ENCODE data around the gene PAFAH2. TPM values are rescaled to one million over a fixed set of nuclear protein-coding genes. Genes with fewer than 3 reads are reported as not detected.

PAFAH2 gene
- total and polyA plus RNA-seq, 11 donors, result 5.8 to 18.6 (median 9.2) TPM

DNA sequence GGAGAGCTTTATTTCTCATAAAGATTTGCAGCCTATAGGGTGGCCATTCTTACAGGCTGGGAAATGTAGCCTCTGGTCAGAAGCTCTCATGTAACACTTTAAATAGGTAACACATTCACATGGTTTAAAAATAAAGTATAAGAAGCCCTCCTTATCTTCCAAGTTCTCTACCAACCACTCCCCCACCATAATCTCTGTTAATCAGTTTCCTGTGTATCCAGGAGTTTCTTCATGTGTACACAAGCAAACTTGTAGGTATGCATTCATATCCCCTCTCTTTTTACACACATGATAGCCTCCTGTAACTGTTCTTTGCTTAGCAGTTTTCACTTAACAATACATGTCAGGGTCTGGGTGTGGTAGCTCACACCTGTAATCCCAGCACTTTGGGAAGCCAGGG lies 86.7 kb downstream of the PAFAH2 start:
- H3K4me3 ChIP-seq, result no peak overlapping the region
- H3K4me1 ChIP-seq, result peaks cover 0 to 16% (median 8%) of the 10 kb centered on the region in 12 donors
- H3K27me3 ChIP-seq, result no peaks in the 10 kb centered on the region
- ATAC-seq, result no peak
- intact Hi-C loops (cut with DNase I), result no loop called here
- no peak for DNase-seq
- TF ChIP-seq, protein P1, sequence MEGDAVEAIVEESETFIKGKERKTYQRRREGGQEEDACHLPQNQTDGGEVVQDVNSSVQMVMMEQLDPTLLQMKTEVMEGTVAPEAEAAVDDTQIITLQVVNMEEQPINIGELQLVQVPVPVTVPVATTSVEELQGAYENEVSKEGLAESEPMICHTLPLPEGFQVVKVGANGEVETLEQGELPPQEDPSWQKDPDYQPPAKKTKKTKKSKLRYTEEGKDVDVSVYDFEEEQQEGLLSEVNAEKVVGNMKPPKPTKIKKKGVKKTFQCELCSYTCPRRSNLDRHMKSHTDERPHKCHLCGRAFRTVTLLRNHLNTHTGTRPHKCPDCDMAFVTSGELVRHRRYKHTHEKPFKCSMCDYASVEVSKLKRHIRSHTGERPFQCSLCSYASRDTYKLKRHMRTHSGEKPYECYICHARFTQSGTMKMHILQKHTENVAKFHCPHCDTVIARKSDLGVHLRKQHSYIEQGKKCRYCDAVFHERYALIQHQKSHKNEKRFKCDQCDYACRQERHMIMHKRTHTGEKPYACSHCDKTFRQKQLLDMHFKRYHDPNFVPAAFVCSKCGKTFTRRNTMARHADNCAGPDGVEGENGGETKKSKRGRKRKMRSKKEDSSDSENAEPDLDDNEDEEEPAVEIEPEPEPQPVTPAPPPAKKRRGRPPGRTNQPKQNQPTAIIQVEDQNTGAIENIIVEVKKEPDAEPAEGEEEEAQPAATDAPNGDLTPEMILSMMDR (IDR thresholded peaks at IDR 0.05), result no peak
- no peak for TF ChIP-seq POLR2A (IDR thresholded peaks at IDR 0.05)
- no peak overlapping the region for H3K27ac ChIP-seq
- no peaks in the 10 kb centered on the region for H3K36me3 ChIP-seq
- H3K9me3 ChIP-seq, result no peaks in the 10 kb centered on the region

Other genes with a start within 250 kb of the PAFAH2 start
- 10 to 100 TPM; 39.8 to 92.3 (median 48.5) TPM for gene SELENON, start 197.9 kb downstream of the PAFAH2 start, total RNA-seq
- 10 to 100 TPM; 28.9 to 53.2 TPM for gene SELENON, start 197.9 kb downstream of the PAFAH2 start, polyA plus RNA-seq
- gene MTFR1L, start 178.1 kb downstream of the PAFAH2 start, total RNA-seq, result 100 to 1,000 TPM; 123 to 319 (median 214) TPM
- gene MTFR1L, start 178.1 kb downstream of the PAFAH2 start, polyA plus RNA-seq, result 100 to 1,000 TPM; 135 to 146 TPM
- 1 to 10 TPM in 1 of 9 donors, under 1 TPM in 2, not detected in 6; 0.25 to 1.5 (median 0.27) TPM for gene AUNIP, start 138.6 kb downstream of the PAFAH2 start, total RNA-seq
- under 1 TPM in 1 of 2 donors, not detected in 1; 0.19 TPM for gene AUNIP, start 138.6 kb downstream of the PAFAH2 start, polyA plus RNA-seq
- gene PAQR7, start 122.4 kb downstream of the PAFAH2 start, total RNA-seq, result 1 to 10 TPM; 1.1 to 5.7 (median 2.1) TPM
- gene PAQR7, start 122.4 kb downstream of the PAFAH2 start, polyA plus RNA-seq, result 1 to 10 TPM; 1.3 to 1.7 TPM
- 10 to 100 TPM; 21.1 to 95.2 (median 46.4) TPM for gene STMN1, start 91.6 kb downstream of the PAFAH2 start, total RNA-seq
- 10 to 100 TPM; 38.3 to 63.2 TPM for gene STMN1, start 91.6 kb downstream of the PAFAH2 start, polyA plus RNA-seq
- gene EXTL1, start 23.7 kb upstream of the PAFAH2 start, total RNA-seq, result 10 to 100 TPM in 2 of 9 donors, 1 to 10 TPM in 7; 1.8 to 17.5 (median 4.1) TPM
- gene EXTL1, start 23.7 kb upstream of the PAFAH2 start, polyA plus RNA-seq, result 1 to 10 TPM; 1.2 to 5.7 TPM
- 10 to 100 TPM in 4 of 9 donors, 1 to 10 TPM in 5; 2.9 to 18.0 (median 6.5) TPM for gene SLC30A2, start 48.1 kb upstream of the PAFAH2 start, total RNA-seq
- gene SLC30A2, start 48.1 kb upstream of the PAFAH2 start, polyA plus RNA-seq, result 1 to 10 TPM; 3.4 to 3.7 TPM
- gene TRIM63, start 69.6 kb upstream of the PAFAH2 start, total RNA-seq, result 100 to 1,000 TPM; 136 to 598 (median 196) TPM
- 100 to 1,000 TPM; 277 to 444 TPM for gene TRIM63, start 69.6 kb upstream of the PAFAH2 start, polyA plus RNA-seq
- gene PDIK1L, start 113.8 kb upstream of the PAFAH2 start, total RNA-seq, result 1 to 10 TPM; 3.9 to 9.3 (median 6.0) TPM
- 1 to 10 TPM; 2.1 to 2.7 TPM for gene PDIK1L, start 113.8 kb upstream of the PAFAH2 start, polyA plus RNA-seq
- 1 to 10 TPM; 2.5 to 6.5 (median 3.2) TPM for gene FAM110D, start 161.0 kb upstream of the PAFAH2 start, total RNA-seq
- 1 to 10 TPM; 2.2 to 3.7 TPM for gene FAM110D, start 161.0 kb upstream of the PAFAH2 start, polyA plus RNA-seq
- gene C1orf232, start 170.9 kb upstream of the PAFAH2 start, total RNA-seq, result not detected
- gene C1orf232, start 170.9 kb upstream of the PAFAH2 start, polyA plus RNA-seq, result not detected
- 10 to 100 TPM; 13.7 to 36.8 (median 21.0) TPM for gene ZNF593, start 171.8 kb upstream of the PAFAH2 start, total RNA-seq
- 100 to 1,000 TPM in 1 of 2 donors, 10 to 100 TPM in 1; 43.1 to 147 TPM for gene ZNF593, start 171.8 kb upstream of the PAFAH2 start, polyA plus RNA-seq
- not detected for gene ZNF593OS, start 173.8 kb upstream of the PAFAH2 start, total RNA-seq
- not detected for gene ZNF593OS, start 173.8 kb upstream of the PAFAH2 start, polyA plus RNA-seq
- 1 to 10 TPM in 7 of 9 donors, under 1 TPM in 1, not detected in 1; 0.60 to 3.4 (median 1.4) TPM for gene CNKSR1, start 179.4 kb upstream of the PAFAH2 start, total RNA-seq
- gene CNKSR1, start 179.4 kb upstream of the PAFAH2 start, polyA plus RNA-seq, result 1 to 10 TPM in 1 of 2 donors, under 1 TPM in 1; 0.80 to 1.6 TPM
- gene CATSPER4, start 192.5 kb upstream of the PAFAH2 start, total RNA-seq, result not detected
- gene CATSPER4, start 192.5 kb upstream of the PAFAH2 start, polyA plus RNA-seq, result not detected
- gene CEP85, start 236.1 kb upstream of the PAFAH2 start, total RNA-seq, result 100 to 1,000 TPM in 2 of 9 donors, 10 to 100 TPM in 7; 28.6 to 180 (median 48.7) TPM
- 10 to 100 TPM; 13.4 to 22.7 TPM for gene CEP85, start 236.1 kb upstream of the PAFAH2 start, polyA plus RNA-seq

Measured in heart left ventricle (tissue), 16 donors.